MM.1S (cell line): Measurements from ENCODE around the gene L3MBTL4.

Source experiments
- DNase-seq: peaks from one replicate; pipeline ENCODE4 v3.0.0-alpha.2; 2015
- H2AFZ ChIP-seq: fragments of 300-600 bp; sonication (generic); 2 replicates; pipeline ENCODE4 v1.6.0; 2016; ENCODE audit warnings: antibody characterized with exemption, low read length
- H3F3A ChIP-seq: fragments of 300-600 bp; sonication (generic); 2 replicates; pipeline ENCODE4 v1.6.1; 2016; ENCODE audit warnings: mild to moderate bottlenecking, antibody characterized with exemption, low read length, moderate library complexity, mixed read lengths; ENCODE audit not compliant: insufficient read depth
- H3K27ac ChIP-seq: fragments of 300-600 bp; sonication (generic); 2 replicates; pipeline ENCODE4 v1.5.1; 2016; ENCODE audit warnings: mild to moderate bottlenecking, low read length
- H3K27me3 ChIP-seq: fragments of 300-600 bp; sonication (generic); replicated peaks from 2 replicates; pipeline ENCODE4 v1.6.0; 2016; ENCODE audit warnings: low read length; ENCODE audit not compliant: insufficient read depth
- H3K36me3 ChIP-seq: fragments of 300-600 bp; sonication (generic); replicated peaks from 2 replicates; pipeline ENCODE4 v1.6.1; 2016; ENCODE audit warnings: mild to moderate bottlenecking, low read length, mixed read lengths; ENCODE audit not compliant: insufficient read depth
- H3K4me1 ChIP-seq: fragments of 300-600 bp; sonication (generic); 2 replicates; pipeline ENCODE4 v1.6.1; 2016; ENCODE audit warnings: low read length, mixed read lengths
- H3K4me2 ChIP-seq: fragments of 300-600 bp; sonication (generic); 2 replicates; pipeline ENCODE4 v1.6.0; 2016; ENCODE audit warnings: low read depth, low read length
- H3K4me3 ChIP-seq: fragments of 300-600 bp; sonication (generic); 2 replicates; pipeline ENCODE4 v1.5.1; 2016; ENCODE audit warnings: low read length, mixed read lengths
- H3K79me2 ChIP-seq: fragments of 300-600 bp; sonication (generic); 2 replicates; pipeline ENCODE4 v1.6.1; 2016; ENCODE audit warnings: mixed run types, low read length, mixed read lengths
- H3K9ac ChIP-seq: fragments of 300-600 bp; sonication (generic); 2 replicates; pipeline ENCODE4 v1.6.1; 2016; ENCODE audit warnings: low read length, mixed read lengths
- H3K9me2 ChIP-seq: fragments of 300-600 bp; sonication (generic); replicated peaks from 2 replicates; pipeline ENCODE4 v1.6.1; 2016; ENCODE audit warnings: mild to moderate bottlenecking, low read length, mixed read lengths; ENCODE audit not compliant: insufficient read depth
- H3K9me3 ChIP-seq: fragments of 300-600 bp; sonication (generic); replicated peaks from 2 replicates; pipeline ENCODE4 v1.6.1; 2016; ENCODE audit warnings: mild to moderate bottlenecking, low read length, mixed read lengths; ENCODE audit not compliant: insufficient read depth
- H4K20me1 ChIP-seq: fragments of 300-600 bp; sonication (generic); 2 replicates; pipeline ENCODE4 v1.6.1; 2016; ENCODE audit warnings: mild to moderate bottlenecking, low read length, moderate library complexity, mixed read lengths; ENCODE audit not compliant: insufficient read depth
- EZH2 ChIP-seq: fragments of 300-600 bp; sonication (generic); optimal IDR thresholded peaks from 2 replicates; pipeline ENCODE3; 2017; ENCODE audit warnings: low read depth, mild to moderate bottlenecking, antibody characterized with exemption, low read length, mixed read lengths
- EZH2phosphoT487 ChIP-seq: fragments of 300-600 bp; sonication (generic); IDR thresholded peaks from 2 replicates; pipeline ENCODE4 v1.6.1; 2018; ENCODE audit warnings: antibody characterized with exemption, low read length
- TF ChIP-seq, protein P1 (sequence below): fragments of 300-600 bp; sonication (generic); IDR thresholded peaks from 2 replicates; pipeline ENCODE4 v1.5.1; 2016; ENCODE audit warnings: antibody characterized with exemption, low read length, mixed read lengths

L3MBTL4 gene

GRCh38 chr18:6022074-6022444 is 392.7 kb downstream of the L3MBTL4 start:
- no peaks in the 10 kb centered on the region for H3K9me3 ChIP-seq
- no peaks in the 10 kb centered on the region for H3K9me2 ChIP-seq
- H2AFZ ChIP-seq, result no peak overlapping the region
- H3K79me2 ChIP-seq, result no peaks in the 10 kb centered on the region
- TF ChIP-seq EZH2, result no peak
- TF ChIP-seq, protein P1, sequence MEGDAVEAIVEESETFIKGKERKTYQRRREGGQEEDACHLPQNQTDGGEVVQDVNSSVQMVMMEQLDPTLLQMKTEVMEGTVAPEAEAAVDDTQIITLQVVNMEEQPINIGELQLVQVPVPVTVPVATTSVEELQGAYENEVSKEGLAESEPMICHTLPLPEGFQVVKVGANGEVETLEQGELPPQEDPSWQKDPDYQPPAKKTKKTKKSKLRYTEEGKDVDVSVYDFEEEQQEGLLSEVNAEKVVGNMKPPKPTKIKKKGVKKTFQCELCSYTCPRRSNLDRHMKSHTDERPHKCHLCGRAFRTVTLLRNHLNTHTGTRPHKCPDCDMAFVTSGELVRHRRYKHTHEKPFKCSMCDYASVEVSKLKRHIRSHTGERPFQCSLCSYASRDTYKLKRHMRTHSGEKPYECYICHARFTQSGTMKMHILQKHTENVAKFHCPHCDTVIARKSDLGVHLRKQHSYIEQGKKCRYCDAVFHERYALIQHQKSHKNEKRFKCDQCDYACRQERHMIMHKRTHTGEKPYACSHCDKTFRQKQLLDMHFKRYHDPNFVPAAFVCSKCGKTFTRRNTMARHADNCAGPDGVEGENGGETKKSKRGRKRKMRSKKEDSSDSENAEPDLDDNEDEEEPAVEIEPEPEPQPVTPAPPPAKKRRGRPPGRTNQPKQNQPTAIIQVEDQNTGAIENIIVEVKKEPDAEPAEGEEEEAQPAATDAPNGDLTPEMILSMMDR, result no peak
- no peak for TF ChIP-seq EZH2phosphoT487
- H3K9ac ChIP-seq, result no peak overlapping the region
- no peak overlapping the region for H3K27ac ChIP-seq
- H3K27me3 ChIP-seq, result no peaks in the 10 kb centered on the region
- peaks cover 14% of the 10 kb centered on the region for H3K4me1 ChIP-seq
- no peaks in the 10 kb centered on the region for H3F3A ChIP-seq
- no peak overlapping the region for H3K4me2 ChIP-seq
- no peaks in the 10 kb centered on the region for H4K20me1 ChIP-seq
- H3K36me3 ChIP-seq, result no peaks in the 10 kb centered on the region
- no peak overlapping the region for H3K4me3 ChIP-seq
- DNase-seq, result peak; percentile 38

GRCh38 chr18:6021306-6022073 is 393.2 kb downstream of the L3MBTL4 start:
- H3K27ac ChIP-seq, result no peak overlapping the region

DNA sequence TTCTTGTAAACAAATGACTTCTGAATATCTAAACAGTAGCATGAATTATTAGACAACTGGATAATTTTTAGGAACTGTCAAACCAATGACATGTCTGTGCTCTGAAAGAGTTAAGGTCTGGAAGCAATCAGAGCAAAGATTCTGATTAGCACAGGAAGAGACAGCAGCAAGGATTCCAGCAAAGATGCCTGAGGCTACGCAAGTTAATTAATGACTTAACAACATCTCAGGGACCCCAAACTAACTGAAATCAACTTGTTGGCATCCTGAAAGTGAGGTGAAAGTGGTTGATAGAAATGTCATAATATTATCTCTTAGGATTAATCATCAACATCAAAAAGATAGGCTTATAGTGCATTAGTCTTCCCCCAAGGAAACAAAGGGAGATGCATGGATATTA is 396.0 kb downstream of the L3MBTL4 start:
- Histone ChIP-seq H3K4me2 (no peak overlapping the region), H3K9ac (no peak overlapping the region), H3F3A (no peaks in the 10 kb centered on the region), H3K79me2 (no peaks in the 10 kb centered on the region), H2AFZ (no peak overlapping the region), H4K20me1 (no peaks in the 10 kb centered on the region), H3K27ac (no peak overlapping the region), H3K4me3 (no peak overlapping the region), H3K27me3 (no peaks in the 10 kb centered on the region), H3K4me1 (peaks cover 14% of the 10 kb centered on the region), H3K36me3 (no peaks in the 10 kb centered on the region), H3K9me2 (no peaks in the 10 kb centered on the region), H3K9me3 (no peaks in the 10 kb centered on the region)
- no peak for DNase-seq
- TF ChIP-seq, protein P1, result no peak
- TF ChIP-seq EZH2phosphoT487 (no peak), EZH2 (no peak)

More at GRCh38 chr18:6021306-6022073, 393.2 kb downstream of the L3MBTL4 start:
- TF ChIP-seq, protein P1, result no peak
- TF ChIP-seq EZH2phosphoT487 (no peak), EZH2 (no peak)
- Histone ChIP-seq H3F3A (no peaks in the 10 kb centered on the region), H3K79me2 (no peaks in the 10 kb centered on the region), H3K4me2 (no peak overlapping the region), H3K36me3 (no peaks in the 10 kb centered on the region), H2AFZ (no peak overlapping the region), H3K4me3 (no peak overlapping the region), H3K9me3 (no peaks in the 10 kb centered on the region), H3K27me3 (no peaks in the 10 kb centered on the region), H4K20me1 (no peaks in the 10 kb centered on the region), H3K9me2 (no peaks in the 10 kb centered on the region), H3K4me1 (peaks cover 14% of the 10 kb centered on the region), H3K9ac (no peak overlapping the region)
- DNase-seq, result no peak
